K562 (cell line): ENCODE data around the gene MACROD2. TPM values are rescaled to one million over a fixed set of nuclear protein-coding genes. Genes with fewer than 3 reads are reported as not detected.

Experiments
- ATAC-seq: fragments of 200-7000 bp; cut with Tn5 transposase; 3 replicates; pipeline ENCODE4 v1.9.1; 2020; ENCODE audit warnings: moderate library complexity
- BruUV-seq: library from RNA; stranded (reverse); fragments of 400-500 nt; replicated peaks from 2 replicates; lab custom pipeline; 2021; lab: Mats Ljungman, UMichigan
- CTCF ChIA-PET: fragments of 300-600 bp; formaldehyde crosslinking; extraction: SDS; loops from one replicate; lab custom pipeline; 2021; ENCODE audit warnings: low intra/inter-chr PET ratio; lab: Yijun Ruan, JAX
- POLR2A ChIA-PET: fragments of 300-600, 350-650 bp; sonication (Branson Sonifier 250); formaldehyde crosslinking; extraction: SDS; loops from one replicate; lab custom pipeline; 2021; ENCODE audit warnings: antibody characterized with exemption, inconsistent platforms; lab: Yijun Ruan, JAX
- DNase-seq, 4 experiments: peaks; one replicate each; pipeline versions ENCODE4 v3.0.0 to v3.0.0-alpha.2; 2011 to 2018; ENCODE audit warnings: low spot score in 3 of 4, mixed read lengths in 3 of 4; ENCODE audit errors: extremely low read depth in 1 of 4
- FAIRE-seq: peaks from 2 replicates; lab custom pipeline; 2011; peaks lifted over from hg19 to GRCh38; lab: Jason Lieb, UNC
- H2AFZ ChIP-seq: 2 replicates; pipeline ENCODE4 v1.6.0; 2011; ENCODE audit warnings: low read depth, low read length, control low read depth, inconsistent platforms
- H3K27ac ChIP-seq: fragments of 200-600 bp; 3 replicates; pipeline ENCODE4 v1.8.0; 2011; ENCODE audit warnings: low read depth, mild to moderate bottlenecking, control low read depth, inconsistent platforms, low read length, moderate library complexity, mixed read lengths; ENCODE audit errors: extremely low read depth
- H3K27me3 ChIP-seq, 2 experiments: fragments of 300-600 bp in 1 of 2; 2 replicates in 1 of 2; 3 replicates in 1 of 2; pipeline versions ENCODE4 v1.6.0 to v1.8.0; 2011; ENCODE audit warnings: inconsistent platforms in 2 of 2, low read length in 2 of 2, mild to moderate bottlenecking in 1 of 2, mixed read lengths in 1 of 2, moderate library complexity in 1 of 2; ENCODE audit not compliant: control insufficient read depth in 2 of 2, insufficient read depth in 2 of 2
- H3K36me3 ChIP-seq: fragments of 300-600 bp; 3 replicates; pipeline ENCODE4 v1.8.0; 2011; ENCODE audit warnings: mild to moderate bottlenecking, low read length, inconsistent platforms; ENCODE audit not compliant: control insufficient read depth, insufficient read depth
- H3K4me1 ChIP-seq, 2 experiments: fragments of 200-600 bp in 1 of 2; replicated peaks in 1 of 2; 2 replicates in 1 of 2; 3 replicates in 1 of 2; pipeline versions ENCODE4 v1.5.1 to v1.8.0; 2011; ENCODE audit warnings: inconsistent platforms in 2 of 2, low read length in 2 of 2, mild to moderate bottlenecking in 1 of 2, mixed read lengths in 1 of 2, moderate library complexity in 1 of 2; ENCODE audit not compliant: control insufficient read depth in 2 of 2, insufficient read depth in 2 of 2
- H3K4me2 ChIP-seq: 2 replicates; pipeline ENCODE4 v1.6.1; 2011; ENCODE audit warnings: low read length, control low read depth, inconsistent platforms, mixed read lengths; ENCODE audit not compliant: insufficient read depth
- H3K4me3 ChIP-seq: fragments of 200-600 bp; sonication (generic), shearing (Covaris generic); 2 replicates; pipeline ENCODE4 v1.5.1; 2016; ENCODE audit warnings: control low read depth, inconsistent platforms
- H3K79me2 ChIP-seq: fragments of 200-600 bp; 3 replicates; pipeline ENCODE4 v1.8.0; 2011; ENCODE audit warnings: low read length, inconsistent platforms; ENCODE audit not compliant: control insufficient read depth, insufficient read depth
- H3K9ac ChIP-seq, 2 experiments: 2 replicates each; pipeline versions ENCODE4 v1.6.0 to v1.6.1; 2011; ENCODE audit warnings: low read depth in 2 of 2, low read length in 2 of 2, control low read depth in 1 of 2, inconsistent platforms in 1 of 2, mild to moderate bottlenecking in 1 of 2, mixed read lengths in 1 of 2; ENCODE audit not compliant: insufficient read depth in 1 of 2
- H3K9me1 ChIP-seq: one replicate; pipeline ENCODE4 v1.6.0; 2011; ENCODE audit warnings: inconsistent platforms, mild to moderate bottlenecking, low read length, moderate library complexity; ENCODE audit not compliant: control insufficient read depth, insufficient read depth
- H3K9me3 ChIP-seq: replicated peaks from 2 replicates; pipeline ENCODE4 v1.5.1; 2011; ENCODE audit warnings: low read depth, low read length, inconsistent platforms; ENCODE audit not compliant: control insufficient read depth, insufficient read depth
- H4K20me1 ChIP-seq: replicated peaks from 2 replicates; pipeline ENCODE4 v1.6.1; 2011; ENCODE audit warnings: low read length, inconsistent platforms, mixed read lengths; ENCODE audit not compliant: control insufficient read depth, insufficient read depth
- DPF2 ChIP-seq: fragments of 450-650 bp; IDR thresholded peaks from 2 replicates; pipeline ENCODE4 v1.6.1; 2016
- E2F1 ChIP-seq: sonication (generic); formaldehyde crosslinking; IDR thresholded peaks from 2 replicates; pipeline ENCODE4 v1.8.1; 2023; ENCODE audit warnings: mild to moderate bottlenecking, missing genetic modification reagents, moderate library complexity
- E2F5 ChIP-seq: sonication (generic); formaldehyde crosslinking; IDR thresholded peaks from 2 replicates; pipeline ENCODE4 v1.8.0; 2022; ENCODE audit warnings: mild to moderate bottlenecking, missing genetic modification reagents
- ELF1 ChIP-seq: fragments of 200-800 bp; sonication (Bioruptor generic); IDR thresholded peaks from 2 replicates; pipeline ENCODE4 v1.6.1; 2016; ENCODE audit warnings: missing genetic modification characterization, missing compliant biosample characterization
- KDM4B ChIP-seq, 2 experiments: fragments of 450-650 bp in 1 of 2; sonication (generic) in 1 of 2; IDR thresholded peaks; 2 replicates each; pipeline ENCODE4 v1.6.1; 2016 to 2017; ENCODE audit warnings: borderline replicate concordance in 2 of 2, antibody characterized with exemption in 1 of 2, low read depth in 1 of 2, mild to moderate bottlenecking in 1 of 2
- MAX ChIP-seq: sonication (generic); formaldehyde crosslinking; IDR thresholded peaks from 2 replicates; pipeline ENCODE4 v1.9.0; 2022; ENCODE audit warnings: mild to moderate bottlenecking, missing genetic modification reagents
- PPARD ChIP-seq: fragments of 250-450 bp; sonication (Bioruptor Pico); IDR thresholded peaks from 2 replicates; pipeline ENCODE4 v1.8.0; 2022; ENCODE audit warnings: inconsistent platforms, mild to moderate bottlenecking, moderate library complexity
- RFX7 ChIP-seq: fragments of 250-450 bp; sonication (Bioruptor Pico); IDR thresholded peaks from 2 replicates; pipeline ENCODE4 v1.5.1; 2021; ENCODE audit warnings: mild to moderate bottlenecking
- SNAPC5 ChIP-seq: fragments of 250-450 bp; sonication (Bioruptor Pico); IDR thresholded peaks from 2 replicates; pipeline ENCODE4 v1.8.0; 2021; ENCODE audit warnings: moderate library complexity, mild to moderate bottlenecking, inconsistent platforms
- SRF ChIP-seq, 2 experiments: fragments of 250-450, 450-650 bp in 1 of 2; sonication (Bioruptor Pico) in 1 of 2; sonication (generic) in 1 of 2; formaldehyde crosslinking; IDR thresholded peaks; 2 replicates each; pipeline versions ENCODE4 v1.5.0 to v1.5.1; 2020 to 2022; ENCODE audit warnings: mild to moderate bottlenecking in 1 of 2, missing genetic modification reagents in 1 of 2
- TOE1 ChIP-seq, 2 experiments: fragments of 450-650 bp in 1 of 2; sonication (generic) in 1 of 2; formaldehyde crosslinking in 1 of 2; IDR thresholded peaks; 2 replicates each; pipeline versions ENCODE4 v1.7.1 to v1.8.0; 2016 to 2022; ENCODE audit warnings: borderline replicate concordance in 2 of 2, mild to moderate bottlenecking in 2 of 2, antibody characterized with exemption in 1 of 2, inconsistent platforms in 1 of 2, low read depth in 1 of 2, missing genetic modification reagents in 1 of 2, moderate library complexity in 1 of 2
- ZBTB5 ChIP-seq: fragments of 450-650 bp; IDR thresholded peaks from 2 replicates; pipeline ENCODE4 v1.6.1; 2017; ENCODE audit warnings: antibody characterized with exemption
- ZNF217 ChIP-seq: sonication (generic); formaldehyde crosslinking; IDR thresholded peaks from 2 replicates; pipeline ENCODE4 v1.8.0; 2022; ENCODE audit warnings: mild to moderate bottlenecking, missing genetic modification reagents
- WGBS: fragments of 100-300 bp; shearing (Covaris generic); methylation state at CpG from one replicate; pipeline ENCODE4 v1.1.6; 2016; ENCODE audit warnings: low coverage, mixed read lengths; ENCODE audit not compliant: insufficient coverage; ENCODE audit errors: missing lambda C conversion rate; 5-methylcytosine and 5-hydroxymethylcytosine counted together
- in situ Hi-C: fragments of 300-500 bp; cut with MboI; formaldehyde crosslinking; loops from 4 replicates; pipeline ENCODE4 v1.15.0; 2018; ENCODE audit warnings: inconsistent platforms, mixed read lengths
- intact Hi-C: fragments of 100-400 bp; cut with micrococcal nuclease; formaldehyde crosslinking; loops from 2 replicates; pipeline ENCODE4 v1.14.2; 2022
- polyA plus RNA-seq, 8 experiments: library from polyadenylated mRNA; depleted of rRNA in 4 of 8; stranded (reverse) in 5 of 8; unstranded in 3 of 8; fragments of >200 nt; fragmentation: Nextera tagmentation in 2 of 8; fragmentation: Illumina TruSeq in 1 of 8; extraction: Ambion mirVana in 2 of 8; extraction: Trizol in 1 of 8; gene quantifications; 2 replicates each; pipeline versions ENCODE4 v1.2.1 to v1.2.3, GENCODE V29; 2011 to 2014; ENCODE audit warnings: inconsistent platforms in 1 of 8, missing spikeins in 1 of 8
- total RNA-seq, 7 experiments: library from RNA; depleted of rRNA in 6 of 7; stranded (reverse); fragments of >200 nt in 6 of 7; fragmentation: Illumina TruSeq in 2 of 7; extraction: Trizol in 2 of 7; gene quantifications; 2 replicates each; pipeline versions ENCODE4 v1.2.1 to v1.2.3, GENCODE V29; 2011 to 2021; ENCODE audit warnings: low replicate concordance in 1 of 7
- TF ChIP-seq, protein P1 (sequence below): fragments of 450-650 bp; IDR thresholded peaks from 2 replicates; pipeline ENCODE4 v1.6.1; 2016; ENCODE audit warnings: missing biosample characterization, missing genetic modification characterization

MACROD2 gene
- total and polyA plus RNA-seq, 9 of the 15 experiments (the other 6 are each of a cell fraction or from before 2014, with no cell fraction given) = not detected

- ATAC-seq (no peak), DNase-seq (no peak), FAIRE-seq (no peak)
- intact Hi-C loops (no loop called here), in situ Hi-C loops (no loop called here)
- Histone ChIP-seq H3K79me2 (no peaks in the 10 kb centered on the region), H3K36me3 (no peaks in the 10 kb centered on the region), H3K27me3 (no peaks in the 10 kb centered on the region), H3K27ac (no peak overlapping the region), H4K20me1 (no peaks in the 10 kb centered on the region), H3K4me1 (no peaks in the 10 kb centered on the region), H3K9me1 (no peaks in the 10 kb centered on the region), H3K9me3 (no peaks in the 10 kb centered on the region), H3K4me3 (no peak overlapping the region), H3K9ac (no peak overlapping the region), H2AFZ (no peak overlapping the region), H3K4me2 (no peak overlapping the region)
- WGBS = 0% methylated on average over 1 of the region's 2 CpGs
- ChIA-PET POLR2A (no interaction called here), CTCF (no interaction called here)
- TF ChIP-seq ELF1 (tag) (no peak), SNAPC5 (no peak), ZBTB5 (no peak), KDM4B (IDR thresholded peaks at IDR 0.05; ENCODE audit: borderline replicate concordance in 2 of 2, low read depth in 1 of 2) (no peak), DPF2 (no peak), E2F1 (CRISPR knock-in tag) (no peak), SRF (CRISPR knock-in tag; IDR thresholded peaks at IDR 0.05) (no peak), TOE1 (IDR thresholded peaks at IDR 0.05; ENCODE audit: borderline replicate concordance) (no peak), TOE1 (CRISPR knock-in tag; IDR thresholded peaks at IDR 0.05; ENCODE audit: borderline replicate concordance, low read depth) (no peak), RFX7 (CRISPR knock-in tag) (no peak), PPARD (CRISPR knock-in tag) (no peak), MAX (CRISPR knock-in tag) (no peak), ZNF217 (CRISPR knock-in tag) (no peak), E2F5 (CRISPR knock-in tag) (no peak)
- TF ChIP-seq, protein P1, sequence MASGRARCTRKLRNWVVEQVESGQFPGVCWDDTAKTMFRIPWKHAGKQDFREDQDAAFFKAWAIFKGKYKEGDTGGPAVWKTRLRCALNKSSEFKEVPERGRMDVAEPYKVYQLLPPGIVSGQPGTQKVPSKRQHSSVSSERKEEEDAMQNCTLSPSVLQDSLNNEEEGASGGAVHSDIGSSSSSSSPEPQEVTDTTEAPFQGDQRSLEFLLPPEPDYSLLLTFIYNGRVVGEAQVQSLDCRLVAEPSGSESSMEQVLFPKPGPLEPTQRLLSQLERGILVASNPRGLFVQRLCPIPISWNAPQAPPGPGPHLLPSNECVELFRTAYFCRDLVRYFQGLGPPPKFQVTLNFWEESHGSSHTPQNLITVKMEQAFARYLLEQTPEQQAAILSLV (tag) = no peak
- no TSS peak for BruUV-seq
These were observed 785.2 kb downstream of the MACROD2 start for GRCh38 chr20:14780508-14780907.
